HG02870 (cell line): Measurements from ENCODE around the gene DRC1.

Experiments
- ATAC-seq: cut with Tn5 transposase; IDR thresholded peaks from one replicate; pipeline ENCODE4 v1.9.1; 2021; ENCODE audit warnings: mild to moderate bottlenecking, moderate library complexity; ENCODE audit not compliant: unreplicated experiment

The DRC1 gene

GRCh38 chr2:26442301-26442700, 40.6 kb downstream of the DRC1 start:
- no peak for ATAC-seq

- ATAC-seq: no peak
Observed at GRCh38 chr2:26442707-26443106, 41.0 kb downstream of the DRC1 start.

GRCh38 chr2:26444236-26444635, 42.5 kb downstream of the DRC1 start:
- no peak for ATAC-seq

- ATAC-seq: no peak
Observed at GRCh38 chr2:26448651-26449050, 46.9 kb downstream of the DRC1 start.

GRCh38 chr2:26449278-26450030, 47.7 kb downstream of the DRC1 start:
- ATAC-seq: no peak

- ATAC-seq: no peak
Observed at GRCh38 chr2:26450031-26450635, 48.4 kb downstream of the DRC1 start.

- ATAC-seq: no peak
Observed at GRCh38 chr2:26451700-26452099, 50.0 kb downstream of the DRC1 start.

GRCh38 chr2:26453421-26454329, 52.0 kb downstream of the DRC1 start:
- no peak for ATAC-seq

GRCh38 chr2:26454561-26455001, 52.9 kb downstream of the DRC1 start:
- no peak for ATAC-seq

GRCh38 chr2:26455037-26455669, 53.4 kb downstream of the DRC1 start:
- no peak for ATAC-seq

GRCh38 chr2:26455670-26456439, 54.1 kb downstream of the DRC1 start:
- no peak for ATAC-seq

GRCh38 chr2:26456440-26457250, 54.9 kb downstream of the DRC1 start:
- ATAC-seq: no peak

- no peak for ATAC-seq
Observed at GRCh38 chr2:26457251-26457666, 55.5 kb downstream of the DRC1 start.

- no peak for ATAC-seq
Observed at GRCh38 chr2:26457695-26458364, 56.1 kb downstream of the DRC1 start.

GRCh38 chr2:26458365-26459042, 56.8 kb downstream of the DRC1 start:
- ATAC-seq: no peak

- no peak for ATAC-seq
Observed at GRCh38 chr2:26459991-26460612, 58.4 kb downstream of the DRC1 start.

GRCh38 chr2:26460613-26461031, 58.9 kb downstream of the DRC1 start:
- no peak for ATAC-seq

- no peak for ATAC-seq
Observed at GRCh38 chr2:26461601-26462023, 59.9 kb downstream of the DRC1 start.
